HG02852 (cell line): ENCODE measurements around the gene KCNG4.

Experiments used
- ATAC-seq: cut with Tn5 transposase; IDR thresholded peaks from one replicate; pipeline ENCODE4 v1.9.1; 2021; ENCODE audit warnings: mild to moderate bottlenecking, moderate library complexity; ENCODE audit not compliant: unreplicated experiment

The KCNG4 gene

DNA sequence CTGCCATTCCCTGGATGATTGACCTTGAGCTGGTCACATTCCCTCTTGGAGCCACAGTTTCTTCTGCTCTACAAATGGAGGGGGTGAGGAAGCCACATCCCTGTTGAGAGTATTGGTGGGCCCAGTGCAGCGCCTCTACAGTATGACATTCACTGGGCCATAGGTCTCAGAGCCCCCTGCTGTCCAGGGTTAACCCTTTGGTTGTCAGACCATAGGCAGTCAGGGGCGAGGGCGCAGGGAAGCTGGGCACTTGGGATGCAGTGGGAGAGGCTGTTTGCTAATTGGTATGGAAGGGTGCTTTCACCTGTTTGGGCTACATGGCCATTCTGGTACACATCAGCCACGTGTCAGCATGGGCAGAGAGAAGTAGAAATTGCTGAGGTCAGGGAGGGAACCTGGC, 27.6 kb upstream of the KCNG4 start:
- ATAC-seq, result no peak

- no peak for ATAC-seq
Measured at GRCh38 chr16:84266451-84266850, 26.6 kb upstream of the KCNG4 start.

- ATAC-seq, result no peak
Measured at GRCh38 chr16:84262939-84263338, 23.1 kb upstream of the KCNG4 start.

DNA sequence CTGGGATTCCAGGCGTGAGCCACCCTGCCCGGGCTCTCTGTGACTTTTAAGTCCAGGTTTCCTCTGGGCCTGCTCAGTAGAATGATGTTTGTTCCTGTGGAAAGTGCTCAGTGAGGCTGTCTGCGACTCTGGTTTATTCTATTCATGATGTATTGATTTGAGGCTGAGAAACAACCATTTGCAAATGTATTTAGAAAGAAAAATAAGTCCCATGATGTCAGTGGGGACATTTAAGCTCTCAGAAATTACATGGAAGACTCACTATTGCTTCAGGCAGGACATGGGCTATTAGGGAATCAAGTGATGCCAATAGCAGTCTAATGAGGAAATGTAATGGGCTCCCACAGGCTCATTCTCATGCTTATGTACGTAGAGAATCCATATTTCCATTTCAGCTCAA, 22.2 kb upstream of the KCNG4 start:
- no peak for ATAC-seq

GRCh38 chr16:84260766-84261554, 21.1 kb upstream of the KCNG4 start:
- no peak for ATAC-seq

DNA sequence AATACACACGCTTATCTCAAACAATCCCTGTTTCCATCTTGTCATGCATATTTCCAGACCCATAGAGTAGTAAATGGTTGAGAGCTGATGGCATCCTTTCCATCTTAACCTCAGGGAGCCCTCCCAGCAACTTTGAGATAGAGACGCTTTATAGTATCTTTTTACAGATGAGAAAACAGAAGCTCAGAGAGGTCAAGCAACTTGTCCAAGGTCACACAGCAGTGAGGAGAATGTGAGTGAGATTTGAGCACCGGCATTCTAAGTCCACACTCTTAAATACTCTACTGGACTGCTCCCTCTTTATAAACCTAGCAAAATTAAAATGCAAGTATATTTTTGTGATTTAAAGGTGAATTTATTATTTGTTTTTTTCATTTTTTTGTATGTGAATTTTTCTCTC, 19.9 kb upstream of the KCNG4 start:
- ATAC-seq, result no peak

- no peak for ATAC-seq
Measured at GRCh38 chr16:84258266-84258665, 18.5 kb upstream of the KCNG4 start.

- ATAC-seq, result no peak
Measured at GRCh38 chr16:84255050-84255810, 15.4 kb upstream of the KCNG4 start.

GRCh38 chr16:84254062-84254461, 14.2 kb upstream of the KCNG4 start:
- no peak for ATAC-seq

- ATAC-seq, result no peak
Measured at GRCh38 chr16:84253173-84253572, 13.4 kb upstream of the KCNG4 start.

- no peak for ATAC-seq
Measured at GRCh38 chr16:84252184-84252583, 12.4 kb upstream of the KCNG4 start.

DNA sequence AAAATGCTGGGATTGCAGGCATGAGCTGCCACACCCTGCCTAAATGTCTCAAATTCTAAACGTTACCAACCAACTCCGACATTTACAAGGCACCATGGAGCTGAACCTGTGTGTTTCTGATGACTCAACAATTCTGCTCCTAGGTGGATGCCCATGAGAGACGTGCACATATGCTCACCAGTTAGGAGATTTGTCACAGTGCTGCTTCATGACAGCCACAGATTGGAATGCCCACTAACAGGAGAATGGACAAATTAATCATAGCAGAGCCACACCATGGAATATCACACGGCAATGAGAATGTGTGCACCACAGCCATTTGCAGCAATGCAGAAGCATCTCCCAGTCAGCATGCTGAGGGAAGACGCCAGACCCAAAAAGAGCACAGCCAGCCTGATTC, 8.0 kb upstream of the KCNG4 start:
- no peak for ATAC-seq

GRCh38 chr16:84247331-84247730, 7.5 kb upstream of the KCNG4 start:
- no peak for ATAC-seq

DNA sequence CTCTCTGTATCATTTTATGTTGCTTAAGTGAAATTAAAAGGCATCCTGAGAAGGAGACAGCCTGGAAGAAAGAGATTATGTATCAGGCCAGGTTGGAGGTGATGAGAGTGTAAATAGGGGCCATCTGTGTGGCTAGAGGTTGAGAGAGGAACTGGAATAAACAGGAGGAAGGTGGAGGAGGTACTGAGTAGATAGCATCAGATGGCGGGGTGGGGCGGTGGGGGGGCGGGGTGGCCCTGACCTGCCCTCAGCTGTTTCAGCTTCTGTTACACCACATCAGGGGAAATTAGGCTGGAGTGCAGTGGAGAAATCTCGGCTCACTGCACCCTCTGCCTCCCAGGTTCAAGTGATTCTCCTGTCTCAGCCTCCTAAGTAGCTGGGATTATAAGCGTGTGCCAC, 6.9 kb upstream of the KCNG4 start:
- no peak for ATAC-seq

DNA sequence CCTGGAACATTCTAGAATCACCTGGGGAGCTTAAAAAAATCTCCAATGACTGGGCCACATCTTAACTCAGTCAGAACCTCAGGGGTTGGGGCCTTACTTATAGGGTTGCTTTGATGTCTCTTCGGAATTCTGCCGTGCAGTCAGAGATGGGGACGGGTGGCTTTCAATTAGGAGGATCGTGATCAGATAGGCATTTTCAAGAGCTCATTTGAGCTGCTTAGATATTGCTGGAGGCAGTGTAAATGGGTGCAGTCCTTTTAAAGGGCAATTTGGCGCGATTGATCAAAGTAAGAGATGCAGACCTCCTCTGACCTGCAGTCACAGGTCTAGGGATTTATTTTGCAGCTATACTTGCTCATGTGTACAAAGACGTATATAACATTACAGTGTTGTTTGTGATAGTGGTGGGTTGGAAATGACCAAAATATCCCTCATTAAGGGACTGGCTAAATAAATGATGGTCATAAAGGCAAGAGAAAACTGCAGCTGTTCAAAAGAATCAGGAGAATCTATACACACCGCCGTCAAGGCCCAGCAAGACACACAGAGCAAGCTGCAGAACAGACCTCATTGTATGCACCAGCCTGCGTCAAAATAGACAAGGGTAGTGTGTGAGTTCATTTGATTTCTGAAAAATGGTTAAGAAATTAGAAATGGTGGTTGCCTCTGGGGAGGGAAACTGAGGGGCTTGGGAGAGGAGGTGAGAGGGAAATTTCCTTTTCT, 6.3 kb upstream of the KCNG4 start:
- no peak for ATAC-seq

DNA sequence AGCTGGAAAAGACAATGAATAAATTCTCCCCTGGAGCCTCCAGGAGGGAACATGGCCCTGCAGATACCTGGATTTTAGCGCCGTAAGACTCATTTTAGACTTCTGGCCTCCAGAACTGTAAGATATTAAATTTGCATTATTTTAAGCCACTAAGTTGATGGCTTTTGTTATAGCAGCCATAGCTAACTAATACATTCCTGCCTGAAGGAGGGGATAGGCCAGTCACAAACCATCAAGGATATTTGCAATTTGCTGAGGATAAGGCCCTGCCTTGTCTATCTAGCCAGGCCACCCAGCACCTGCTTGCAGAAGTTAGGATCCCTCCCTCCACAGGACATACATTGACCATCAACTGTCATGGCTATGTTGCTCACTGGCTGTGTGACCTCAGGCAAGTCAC, 4.9 kb upstream of the KCNG4 start:
- ATAC-seq, result no peak

GRCh38 chr16:84243732-84244131, 3.9 kb upstream of the KCNG4 start:
- no peak for ATAC-seq

DNA sequence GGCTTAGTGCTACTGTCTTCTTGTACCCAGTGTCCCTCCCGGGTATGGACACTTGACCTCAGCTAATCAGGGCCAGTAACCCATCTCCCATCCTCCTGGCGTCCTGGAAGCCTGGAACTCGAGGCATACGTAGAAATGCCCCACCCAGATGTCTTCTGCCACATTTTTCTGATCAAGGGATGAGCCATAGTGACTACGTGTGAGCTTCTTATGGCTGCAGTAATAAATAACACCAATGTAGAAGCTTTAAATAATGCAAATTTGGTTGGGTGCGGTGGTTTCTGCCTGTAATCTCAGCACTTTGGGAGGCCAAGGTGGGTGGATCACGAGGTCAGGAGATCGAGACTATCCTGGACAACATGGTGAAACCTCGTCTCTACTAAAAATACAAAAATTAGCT, 3.0 kb upstream of the KCNG4 start:
- ATAC-seq, result no peak

DNA sequence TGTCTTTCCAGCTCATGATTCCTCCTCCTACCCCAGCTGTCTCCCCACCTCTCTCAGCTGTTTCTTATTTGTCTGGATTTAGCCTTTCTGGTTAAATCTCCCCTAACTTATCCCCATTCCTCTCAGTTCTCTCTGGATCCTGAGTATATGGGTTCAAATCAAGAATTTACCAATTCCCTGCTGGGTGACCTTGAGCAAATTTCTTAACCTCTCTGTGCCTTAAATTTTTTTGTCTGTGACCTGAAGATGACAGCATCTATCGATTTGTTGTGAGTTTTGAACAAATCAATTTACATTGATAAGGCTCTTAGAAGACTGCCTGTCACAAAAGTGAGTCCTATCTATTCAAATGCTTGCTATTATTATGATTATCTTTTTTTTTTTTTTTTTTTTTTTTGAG, 2.0 kb upstream of the KCNG4 start:
- ATAC-seq, result no peak

- no peak for ATAC-seq
Measured at GRCh38 chr16:84240455-84240854, 643 bp upstream of the KCNG4 start.

DNA sequence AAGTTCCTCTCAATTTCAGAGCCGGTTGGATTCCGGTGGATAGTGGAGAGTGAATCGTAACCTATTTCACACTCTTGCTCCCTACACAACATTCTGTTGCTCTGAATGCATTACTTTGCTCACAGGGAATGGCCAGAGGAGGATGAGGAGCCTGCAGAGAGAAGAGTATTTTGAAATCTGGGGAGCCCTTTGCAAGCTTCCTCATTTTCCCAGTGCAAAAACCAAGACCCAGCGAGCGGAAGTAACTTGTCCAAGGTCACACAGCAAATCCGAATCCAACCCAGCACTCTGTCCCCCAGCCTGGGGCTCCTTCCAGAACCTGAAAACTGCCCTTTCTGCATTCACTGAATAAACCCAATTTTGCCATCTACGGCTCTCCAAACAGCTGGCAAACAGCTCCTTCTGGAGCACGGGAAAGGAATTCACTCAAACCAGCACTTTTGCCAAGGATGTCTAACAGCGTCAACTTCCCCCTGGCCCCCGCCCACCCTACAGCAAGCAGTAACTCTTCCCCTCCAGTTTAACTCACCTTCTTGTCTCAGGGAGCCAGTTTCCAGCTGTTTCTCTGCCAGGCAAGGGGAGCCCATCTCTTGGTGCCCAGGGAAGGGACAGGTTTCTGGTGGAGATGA, 557 bp downstream of the KCNG4 start:
- ATAC-seq, result no peak
